ENCODE measurements around the gene EPG5. TPM values are rescaled to one million over a fixed set of nuclear protein-coding genes. Genes with fewer than 3 reads are reported as not detected.

EPG5 gene
- total and polyA plus RNA-seq, 2 experiments from 2014 or later: 4.6 to 32.1 TPM

DNA sequence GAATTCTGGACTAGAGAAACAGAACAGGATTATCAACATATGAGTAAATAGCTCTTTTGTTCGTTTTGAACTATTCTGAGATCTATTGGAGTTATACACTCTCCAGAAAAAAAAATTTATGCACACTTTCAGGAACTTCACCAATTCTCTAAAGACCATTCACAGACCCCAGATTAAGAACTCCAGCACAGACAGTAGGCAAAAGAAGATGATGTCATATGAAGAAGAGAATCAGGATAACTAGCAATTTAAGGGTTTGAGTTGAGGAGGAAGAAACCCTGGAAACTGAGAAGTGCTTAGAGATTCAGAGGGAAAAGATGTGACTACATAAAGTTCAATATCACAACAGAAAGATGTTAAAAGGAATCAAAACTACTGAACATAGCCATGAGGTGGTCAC lies 71.8 kb downstream of the EPG5 start:
- no peak overlapping the region for H3K4me2 ChIP-seq
- H3K27me3 ChIP-seq: no peaks in the 10 kb centered on the region
- H3K36me3 ChIP-seq (replicated peaks; ENCODE audit: insufficient read depth, low read depth): no peaks in the 10 kb centered on the region
- H3K4me3 ChIP-seq: no peak overlapping the region
- WGBS (ENCODE audit: low lambda C conversion rate, missing lambda C conversion rate): 78% methylated on average over 1 of the region's 1 CpG
- H3K79me2 ChIP-seq: no peaks in the 10 kb centered on the region
- H2AFZ ChIP-seq: no peak overlapping the region
- no peaks in the 10 kb centered on the region for H4K20me1 ChIP-seq (ENCODE audit: insufficient read depth, poor library complexity, severe bottlenecking)
- no peaks in the 10 kb centered on the region for H3K4me1 ChIP-seq (ENCODE audit: insufficient read depth)
- no peak overlapping the region for H3K27ac ChIP-seq
- H3K9me2 ChIP-seq (replicated peaks; ENCODE audit: insufficient read depth): no peaks in the 10 kb centered on the region
- no peaks in the 10 kb centered on the region for H3K9me3 ChIP-seq (ENCODE audit: low read depth)
- no peak for DNase-seq (ENCODE audit: low spot score)
- no peak for TF ChIP-seq EZH2phosphoT487 (IDR thresholded peaks at IDR 0.05; ENCODE audit: low read depth, severe bottlenecking, unreplicated experiment)
- TF ChIP-seq, protein P1, sequence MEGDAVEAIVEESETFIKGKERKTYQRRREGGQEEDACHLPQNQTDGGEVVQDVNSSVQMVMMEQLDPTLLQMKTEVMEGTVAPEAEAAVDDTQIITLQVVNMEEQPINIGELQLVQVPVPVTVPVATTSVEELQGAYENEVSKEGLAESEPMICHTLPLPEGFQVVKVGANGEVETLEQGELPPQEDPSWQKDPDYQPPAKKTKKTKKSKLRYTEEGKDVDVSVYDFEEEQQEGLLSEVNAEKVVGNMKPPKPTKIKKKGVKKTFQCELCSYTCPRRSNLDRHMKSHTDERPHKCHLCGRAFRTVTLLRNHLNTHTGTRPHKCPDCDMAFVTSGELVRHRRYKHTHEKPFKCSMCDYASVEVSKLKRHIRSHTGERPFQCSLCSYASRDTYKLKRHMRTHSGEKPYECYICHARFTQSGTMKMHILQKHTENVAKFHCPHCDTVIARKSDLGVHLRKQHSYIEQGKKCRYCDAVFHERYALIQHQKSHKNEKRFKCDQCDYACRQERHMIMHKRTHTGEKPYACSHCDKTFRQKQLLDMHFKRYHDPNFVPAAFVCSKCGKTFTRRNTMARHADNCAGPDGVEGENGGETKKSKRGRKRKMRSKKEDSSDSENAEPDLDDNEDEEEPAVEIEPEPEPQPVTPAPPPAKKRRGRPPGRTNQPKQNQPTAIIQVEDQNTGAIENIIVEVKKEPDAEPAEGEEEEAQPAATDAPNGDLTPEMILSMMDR (IDR thresholded peaks at IDR 0.05; ENCODE audit: poor library complexity): no peak
- no peak for TF ChIP-seq EZH2 (IDR thresholded peaks at IDR 0.05; ENCODE audit: borderline replicate concordance)

DNA sequence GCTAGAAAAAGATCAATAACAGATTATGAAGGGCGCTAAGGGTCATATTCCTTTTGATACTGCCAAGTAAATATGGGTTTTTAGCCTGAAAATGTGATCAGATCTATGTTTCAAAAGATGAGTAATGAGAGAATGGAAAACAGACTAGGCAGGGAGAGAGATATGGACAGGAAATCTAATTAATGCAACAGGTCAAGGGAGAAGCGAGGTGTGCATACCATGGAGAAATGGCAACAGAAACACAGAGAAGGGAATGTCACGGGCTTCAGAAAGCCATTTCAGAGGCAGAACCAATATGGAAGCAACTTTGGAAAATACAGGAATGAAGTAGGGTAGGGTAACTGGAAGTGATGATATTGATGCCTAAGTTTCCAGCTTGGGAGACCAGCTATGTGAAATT lies 72.3 kb downstream of the EPG5 start:
- TF ChIP-seq EZH2 (IDR thresholded peaks at IDR 0.05; ENCODE audit: borderline replicate concordance): no peak
- TF ChIP-seq, protein P1 (IDR thresholded peaks at IDR 0.05; ENCODE audit: poor library complexity): no peak
- TF ChIP-seq EZH2phosphoT487 (IDR thresholded peaks at IDR 0.05; ENCODE audit: low read depth, severe bottlenecking, unreplicated experiment): no peak
- Histone ChIP-seq H3K4me1 (ENCODE audit: insufficient read depth) (no peaks in the 10 kb centered on the region), H3K4me3 (no peak overlapping the region), H3K27me3 (no peaks in the 10 kb centered on the region), H3K9me2 (replicated peaks; ENCODE audit: insufficient read depth) (no peaks in the 10 kb centered on the region), H3K36me3 (replicated peaks; ENCODE audit: insufficient read depth, low read depth) (no peaks in the 10 kb centered on the region), H4K20me1 (ENCODE audit: insufficient read depth, poor library complexity, severe bottlenecking) (no peaks in the 10 kb centered on the region), H3K79me2 (no peaks in the 10 kb centered on the region), H3K9me3 (ENCODE audit: low read depth) (no peaks in the 10 kb centered on the region), H3K27ac (no peak overlapping the region), H3K4me2 (no peak overlapping the region), H2AFZ (no peak overlapping the region)
- no peak for DNase-seq (ENCODE audit: low spot score)
- 68% methylated on average over 3 of the region's 3 CpGs for WGBS (ENCODE audit: low lambda C conversion rate, missing lambda C conversion rate)

DNA sequence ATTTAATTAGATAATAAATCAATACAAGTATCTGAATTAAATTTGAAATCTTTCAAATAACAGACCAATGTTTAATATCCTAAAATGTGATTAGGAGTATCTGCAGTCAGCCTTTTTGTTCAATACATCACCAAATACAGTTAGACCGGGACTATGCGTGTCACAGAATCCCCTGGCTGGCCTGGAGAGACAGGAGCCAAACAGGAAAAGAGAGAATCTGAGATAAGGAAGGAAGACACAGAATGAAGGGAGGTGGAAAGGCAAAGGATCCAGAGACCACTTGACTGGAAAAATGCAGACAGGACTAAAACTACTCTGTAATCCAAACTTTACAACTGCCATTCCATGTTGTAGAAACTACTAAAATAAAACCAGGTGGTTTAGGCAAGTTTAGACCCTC lies 75.3 kb downstream of the EPG5 start:
- 75% methylated on average over 2 of the region's 2 CpGs for WGBS (ENCODE audit: low lambda C conversion rate, missing lambda C conversion rate)
- TF ChIP-seq EZH2phosphoT487 (IDR thresholded peaks at IDR 0.05; ENCODE audit: low read depth, severe bottlenecking, unreplicated experiment) (no peak), EZH2 (IDR thresholded peaks at IDR 0.05; ENCODE audit: borderline replicate concordance) (no peak)
- TF ChIP-seq, protein P1 (IDR thresholded peaks at IDR 0.05; ENCODE audit: poor library complexity): no peak
- Histone ChIP-seq H3K9me3 (ENCODE audit: low read depth) (no peaks in the 10 kb centered on the region), H2AFZ (no peak overlapping the region), H3K4me3 (no peak overlapping the region), H3K79me2 (no peaks in the 10 kb centered on the region), H3K9me2 (replicated peaks; ENCODE audit: insufficient read depth) (no peaks in the 10 kb centered on the region), H3K36me3 (replicated peaks; ENCODE audit: insufficient read depth, low read depth) (no peaks in the 10 kb centered on the region), H3K4me2 (no peak overlapping the region), H3K27me3 (no peaks in the 10 kb centered on the region), H4K20me1 (ENCODE audit: insufficient read depth, poor library complexity, severe bottlenecking) (no peaks in the 10 kb centered on the region), H3K27ac (no peak overlapping the region), H3K4me1 (ENCODE audit: insufficient read depth) (no peaks in the 10 kb centered on the region)
- no peak for DNase-seq (ENCODE audit: low spot score)

DNA sequence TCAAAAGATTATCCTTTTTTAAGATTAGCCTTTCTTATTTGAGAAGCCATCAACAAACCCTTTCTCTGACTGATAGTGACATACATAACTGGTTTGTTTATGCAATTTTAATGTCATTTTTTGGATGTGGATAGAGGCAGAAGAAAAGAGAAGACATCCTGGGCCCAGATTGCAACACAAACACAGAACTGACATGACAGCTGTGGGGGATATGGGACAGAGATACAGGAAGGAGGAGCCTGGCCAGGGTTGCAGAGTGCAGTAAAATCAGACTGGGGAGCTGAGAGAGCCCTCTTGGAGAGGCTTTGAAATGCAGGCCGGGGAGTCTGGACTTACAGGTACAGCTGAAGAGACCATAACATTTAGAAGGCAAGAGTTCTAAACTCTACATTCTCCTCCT lies 76.5 kb downstream of the EPG5 start:
- Histone ChIP-seq H3K27me3 (no peaks in the 10 kb centered on the region), H3K9me2 (replicated peaks; ENCODE audit: insufficient read depth) (no peaks in the 10 kb centered on the region), H3K4me3 (no peak overlapping the region), H3K79me2 (no peaks in the 10 kb centered on the region), H3K9me3 (ENCODE audit: low read depth) (no peaks in the 10 kb centered on the region), H4K20me1 (ENCODE audit: insufficient read depth, poor library complexity, severe bottlenecking) (no peaks in the 10 kb centered on the region), H3K36me3 (replicated peaks; ENCODE audit: insufficient read depth, low read depth) (no peaks in the 10 kb centered on the region), H3K27ac (no peak overlapping the region), H3K4me1 (ENCODE audit: insufficient read depth) (no peaks in the 10 kb centered on the region), H3K4me2 (no peak overlapping the region), H2AFZ (no peak overlapping the region)
- DNase-seq (ENCODE audit: low spot score): no peak
- TF ChIP-seq EZH2 (IDR thresholded peaks at IDR 0.05; ENCODE audit: borderline replicate concordance): no peak
- TF ChIP-seq, protein P1 (IDR thresholded peaks at IDR 0.05; ENCODE audit: poor library complexity): no peak
- 87% methylated on average over 1 of the region's 1 CpG for whole genome bisulfite sequencing (ENCODE audit: low lambda C conversion rate, missing lambda C conversion rate)
